Glutamatergic neuron (in vitro differentiated cells): ENCODE data around the gene LSM7. TPM values are rescaled to one million over a fixed set of nuclear protein-coding genes. Genes with fewer than 3 reads are reported as not detected.

Source experiments
- DNase-seq: peaks from one replicate; pipeline ENCODE4 v3.0.0; 2022
- H3K27ac Mint-ChIP-seq: one replicate; pipeline ENCODE4 v1.8.0; 2020; ENCODE audit warnings: mild to moderate bottlenecking, mixed read lengths, inconsistent platforms; ENCODE audit not compliant: unreplicated experiment
- H3K27me3 Mint-ChIP-seq: one replicate; pipeline ENCODE4 v1.8.0; 2020; ENCODE audit warnings: mild to moderate bottlenecking, moderate library complexity, mixed read lengths, inconsistent platforms; ENCODE audit not compliant: unreplicated experiment
- H3K36me3 Mint-ChIP-seq: one replicate; pipeline ENCODE4 v1.8.0; 2020; ENCODE audit warnings: mild to moderate bottlenecking, mixed read lengths, inconsistent platforms; ENCODE audit not compliant: unreplicated experiment
- H3K4me1 Mint-ChIP-seq: one replicate; pipeline ENCODE4 v1.8.0; 2020; ENCODE audit warnings: mild to moderate bottlenecking, low read depth, mixed read lengths, inconsistent platforms; ENCODE audit not compliant: unreplicated experiment
- H3K4me3 Mint-ChIP-seq: one replicate; pipeline ENCODE4 v1.8.0; 2020; ENCODE audit warnings: mild to moderate bottlenecking, mixed read lengths, inconsistent platforms; ENCODE audit not compliant: unreplicated experiment
- H3K9me3 Mint-ChIP-seq: one replicate; pipeline ENCODE4 v1.8.0; 2020; ENCODE audit warnings: mild to moderate bottlenecking, moderate library complexity, mixed read lengths, inconsistent platforms; ENCODE audit not compliant: unreplicated experiment
- CTCF ChIP-seq: fragments of 200-600 bp; sonication (generic); IDR thresholded peaks from one replicate; pipeline ENCODE4 v1.5.0; 2021; ENCODE audit not compliant: partially characterized antibody, unreplicated experiment
- total RNA-seq: library from RNA; stranded (reverse); fragmentation: NEBNext Ultra II Directional; extraction: Animal tissue kit (Norgen Biotek cat#: 25700); gene quantifications from one replicate; pipeline ENCODE4 v1.2.1, GENCODE V29; 2021; ENCODE audit not compliant: unreplicated experiment

Gene LSM7
- total RNA-seq, 1 donor from 2014 or later: 105 TPM

- peaks cover 6% of the 10 kb centered on the region for H3K27me3 Mint-ChIP-seq
- DNase-seq: no peak
- no peak overlapping the region for H3K27ac Mint-ChIP-seq
- H3K36me3 Mint-ChIP-seq: peaks cover 10% of the 10 kb centered on the region
- H3K4me1 Mint-ChIP-seq: peaks cover 19% of the 10 kb centered on the region
- H3K4me3 Mint-ChIP-seq: no peak overlapping the region
- H3K9me3 Mint-ChIP-seq: peaks cover 8% of the 10 kb centered on the region
- TF ChIP-seq CTCF: no peak
Measured at GRCh38 chr19:2340496-2341243, 12.3 kb upstream of the LSM7 start.

DNA sequence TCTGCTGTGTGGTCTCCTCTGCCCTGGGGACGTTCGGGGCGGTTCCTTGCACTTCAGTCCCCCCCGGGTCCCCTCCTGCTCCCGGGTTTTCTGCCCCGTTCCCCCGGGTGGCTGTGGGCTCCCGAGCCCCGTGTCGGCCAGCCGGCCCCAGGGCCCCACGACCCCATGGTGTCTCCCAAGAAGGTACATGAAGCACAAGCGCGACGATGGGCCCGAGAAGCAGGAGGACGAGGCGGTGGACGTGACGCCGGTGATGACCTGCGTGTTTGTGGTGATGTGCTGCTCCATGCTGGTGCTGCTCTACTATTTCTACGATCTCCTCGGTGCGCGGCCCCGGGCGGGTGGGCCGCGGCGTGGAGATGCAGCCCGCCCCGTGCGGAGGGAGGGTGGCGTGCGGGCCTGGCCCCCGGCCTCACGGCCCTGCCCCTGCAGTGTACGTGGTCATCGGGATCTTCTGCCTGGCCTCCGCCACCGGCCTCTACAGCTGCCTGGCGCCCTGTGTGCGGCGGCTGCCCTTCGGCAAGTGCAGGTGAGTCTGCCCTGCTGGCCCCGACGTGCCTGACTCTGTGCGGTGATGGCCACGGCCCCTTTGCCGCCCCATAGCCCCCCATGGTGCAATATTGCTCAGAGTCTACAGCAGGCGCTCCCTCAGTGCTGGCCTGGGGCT is 11.4 kb upstream of the LSM7 start:
- Mint-ChIP-seq H3K9me3 (peaks cover 9% of the 10 kb centered on the region), H3K36me3 (peaks cover 11% of the 10 kb centered on the region), H3K4me1 (peaks cover 20% of the 10 kb centered on the region), H3K27ac (no peak overlapping the region), H3K4me3 (no peak overlapping the region), H3K27me3 (peaks cover 7% of the 10 kb centered on the region)
- TF ChIP-seq CTCF: no peak
- peak; percentile 13 for DNase-seq

- Mint-ChIP-seq H3K27me3 (peaks cover 9% of the 10 kb centered on the region), H3K9me3 (peaks cover 11% of the 10 kb centered on the region), H3K27ac (no peak overlapping the region), H3K36me3 (peaks cover 11% of the 10 kb centered on the region), H3K4me3 (no peak overlapping the region), H3K4me1 (peaks cover 20% of the 10 kb centered on the region)
- no peak for TF ChIP-seq CTCF
- DNase-seq: peak; percentile 16
Measured at GRCh38 chr19:2338751-2339643, 10.6 kb upstream of the LSM7 start.

GRCh38 chr19:2338055-2338615 is 9.7 kb upstream of the LSM7 start:
- peaks cover 11% of the 10 kb centered on the region for H3K36me3 Mint-ChIP-seq
- no peak overlapping the region for H3K4me3 Mint-ChIP-seq
- H3K4me1 Mint-ChIP-seq: peaks cover 20% of the 10 kb centered on the region
- DNase-seq: peak; percentile 13
- no peak overlapping the region for H3K27ac Mint-ChIP-seq
- H3K27me3 Mint-ChIP-seq: peaks cover 14% of the 10 kb centered on the region
- peaks cover 17% of the 10 kb centered on the region for H3K9me3 Mint-ChIP-seq
- TF ChIP-seq CTCF: no peak
